ENCODE data around the gene TBX4.

TBX4 gene

DNA sequence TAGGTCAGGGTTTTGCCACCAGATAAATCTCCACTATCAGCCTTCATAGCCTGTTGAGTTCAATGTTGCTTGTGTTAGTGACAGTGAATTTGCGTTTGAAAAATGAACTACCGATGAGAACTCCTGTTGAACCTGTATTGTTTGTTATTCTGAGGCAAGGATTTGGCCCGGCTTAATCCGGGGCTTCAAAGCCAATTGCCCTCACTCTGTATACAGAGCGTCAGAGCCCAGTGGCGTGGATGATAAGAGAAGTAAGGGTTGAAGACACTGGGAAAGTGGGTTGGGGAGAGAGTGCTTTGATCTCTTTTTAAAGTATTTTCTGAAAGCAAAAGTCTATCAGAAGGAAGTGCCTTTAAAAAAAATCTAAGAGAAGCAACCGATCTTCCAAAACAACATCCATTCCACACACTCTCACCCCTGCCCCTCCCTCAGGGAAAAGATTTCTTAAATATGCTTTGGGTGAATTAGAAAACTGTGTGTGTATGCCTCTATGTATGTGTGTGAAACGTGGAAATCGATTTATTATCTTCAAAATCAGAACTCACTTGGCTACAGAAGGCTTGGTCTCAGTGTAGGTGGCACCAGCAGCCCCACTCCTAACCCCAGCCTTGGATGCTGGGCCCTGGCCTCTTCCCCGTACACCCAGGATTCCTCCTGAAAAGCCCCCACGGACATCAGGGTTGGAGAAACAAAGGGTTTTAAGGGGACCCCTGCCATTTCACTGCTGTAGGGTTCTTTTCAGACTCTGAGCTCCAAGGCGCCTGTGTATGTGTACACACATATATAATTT is 8.8 kb downstream of the TBX4 start:
- POLR2A ChIA-PET: no interaction called here
- DNase-seq (ENCODE audit: extremely low spot score): no peak
- TF ChIP-seq L3MBTL2 (conservative IDR thresholded peaks at IDR 0.05): no peak
- TF ChIP-seq SP1 (IDR thresholded peaks at IDR 0.05): no peak
- TF ChIP-seq, protein P1, sequence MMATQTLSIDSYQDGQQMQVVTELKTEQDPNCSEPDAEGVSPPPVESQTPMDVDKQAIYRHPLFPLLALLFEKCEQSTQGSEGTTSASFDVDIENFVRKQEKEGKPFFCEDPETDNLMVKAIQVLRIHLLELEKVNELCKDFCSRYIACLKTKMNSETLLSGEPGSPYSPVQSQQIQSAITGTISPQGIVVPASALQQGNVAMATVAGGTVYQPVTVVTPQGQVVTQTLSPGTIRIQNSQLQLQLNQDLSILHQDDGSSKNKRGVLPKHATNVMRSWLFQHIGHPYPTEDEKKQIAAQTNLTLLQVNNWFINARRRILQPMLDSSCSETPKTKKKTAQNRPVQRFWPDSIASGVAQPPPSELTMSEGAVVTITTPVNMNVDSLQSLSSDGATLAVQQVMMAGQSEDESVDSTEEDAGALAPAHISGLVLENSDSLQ (IDR thresholded peaks at IDR 0.05): no peak
- TF ChIP-seq HDGF (IDR thresholded peaks at IDR 0.05; ENCODE audit: borderline replicate concordance): no peak
- no peak for TF ChIP-seq ZNF384 (IDR thresholded peaks at IDR 0.05)
- TF ChIP-seq NFRKB (IDR thresholded peaks at IDR 0.05): no peak
- TF ChIP-seq LEF1 (IDR thresholded peaks at IDR 0.05; ENCODE audit: borderline replicate concordance): no peak
- no peak for TF ChIP-seq BHLHE40 (IDR thresholded peaks at IDR 0.05; ENCODE audit: borderline replicate concordance)
- no peak for TF ChIP-seq SUZ12 (IDR thresholded peaks at IDR 0.05)
- TF ChIP-seq FOXA1 (IDR thresholded peaks at IDR 0.05): no peak
- CTCF ChIA-PET: interaction anchor here (1.1 kb wide), 1 partner anchor 36 kb away, joined by 3 read pairs; no protein-coding TSS in a partner anchor

DNA sequence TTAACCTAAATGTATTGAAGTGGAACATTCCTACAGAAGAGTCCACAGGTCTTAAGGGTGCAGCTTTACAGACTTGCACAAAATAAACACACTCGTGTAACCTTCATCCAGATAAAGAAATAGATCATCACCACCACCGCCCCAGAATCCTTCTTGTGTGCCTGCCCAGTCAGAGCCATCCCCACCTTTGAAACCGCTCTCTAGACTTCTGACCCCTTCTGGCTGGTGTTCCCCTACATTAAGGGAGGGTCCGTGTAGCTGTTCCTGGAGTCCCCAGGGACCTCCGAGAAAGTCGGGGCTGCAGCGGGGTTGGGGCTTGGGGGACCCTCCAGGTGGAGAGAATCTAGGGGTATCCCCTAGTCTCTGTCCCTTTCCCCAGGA is 9.4 kb downstream of the TBX4 start:
- TF ChIP-seq, protein P1 (IDR thresholded peaks at IDR 0.05): no peak
- TF ChIP-seq ELF4 (IDR thresholded peaks at IDR 0.05): no peak
- DNase-seq (ENCODE audit: extremely low spot score): no peak
- POLR2A ChIA-PET: no interaction called here
- CTCF ChIA-PET: no interaction called here

DNA sequence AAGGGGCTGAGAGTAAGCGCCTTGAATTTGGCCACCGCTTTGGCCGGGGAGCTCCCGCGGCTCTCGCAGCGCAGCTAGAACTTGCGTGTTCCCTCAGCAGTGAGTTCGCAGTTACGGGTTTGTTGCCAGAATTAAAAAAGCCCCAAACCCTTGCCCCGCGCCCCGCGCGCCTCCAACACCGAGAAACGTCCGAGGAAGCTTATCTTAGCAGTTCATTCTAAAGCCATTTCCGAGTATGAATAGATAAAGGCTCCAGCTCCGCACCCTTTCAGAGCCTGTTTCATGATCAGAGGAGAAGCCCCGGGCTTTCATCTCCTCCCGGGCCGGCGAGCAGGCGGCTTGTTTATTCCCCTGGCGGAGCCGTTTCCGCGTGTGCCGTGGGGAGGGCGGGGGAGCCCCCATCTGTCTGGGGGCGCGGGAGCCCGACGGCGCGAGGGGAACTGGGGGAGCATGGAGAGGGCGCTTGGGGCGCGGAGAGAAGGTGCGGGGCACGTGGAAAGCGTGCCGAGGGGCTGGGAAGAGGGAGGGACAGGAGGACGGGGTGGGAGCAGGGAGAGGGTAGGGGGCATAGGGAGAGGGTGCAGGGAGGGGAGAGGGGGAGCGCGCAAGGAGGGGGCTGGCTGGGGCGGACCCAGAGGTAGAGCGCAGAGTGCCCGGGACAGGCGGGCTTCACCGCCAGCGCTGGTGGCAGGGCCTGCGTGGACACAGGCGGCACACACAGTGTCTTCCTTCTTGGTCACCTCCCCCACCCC is 9.9 kb downstream of the TBX4 start:
- CTCF ChIA-PET: no interaction called here
- TF ChIP-seq NFRKB (IDR thresholded peaks at IDR 0.05) (no peak), HDGF (IDR thresholded peaks at IDR 0.05; ENCODE audit: borderline replicate concordance) (no peak), FOXM1 (IDR thresholded peaks at IDR 0.05; ENCODE audit: borderline replicate concordance) (no peak), SUZ12 (IDR thresholded peaks at IDR 0.05) (no peak), CTBP1 (IDR thresholded peaks at IDR 0.05; ENCODE audit: borderline replicate concordance) (no peak), ARNT (IDR thresholded peaks at IDR 0.05) (no peak), TARDBP (IDR thresholded peaks at IDR 0.05) (no peak)
- TF ChIP-seq, protein P1 (IDR thresholded peaks at IDR 0.05): no peak
- DNase-seq (ENCODE audit: extremely low spot score): no peak
- POLR2A ChIA-PET: no interaction called here

DNA sequence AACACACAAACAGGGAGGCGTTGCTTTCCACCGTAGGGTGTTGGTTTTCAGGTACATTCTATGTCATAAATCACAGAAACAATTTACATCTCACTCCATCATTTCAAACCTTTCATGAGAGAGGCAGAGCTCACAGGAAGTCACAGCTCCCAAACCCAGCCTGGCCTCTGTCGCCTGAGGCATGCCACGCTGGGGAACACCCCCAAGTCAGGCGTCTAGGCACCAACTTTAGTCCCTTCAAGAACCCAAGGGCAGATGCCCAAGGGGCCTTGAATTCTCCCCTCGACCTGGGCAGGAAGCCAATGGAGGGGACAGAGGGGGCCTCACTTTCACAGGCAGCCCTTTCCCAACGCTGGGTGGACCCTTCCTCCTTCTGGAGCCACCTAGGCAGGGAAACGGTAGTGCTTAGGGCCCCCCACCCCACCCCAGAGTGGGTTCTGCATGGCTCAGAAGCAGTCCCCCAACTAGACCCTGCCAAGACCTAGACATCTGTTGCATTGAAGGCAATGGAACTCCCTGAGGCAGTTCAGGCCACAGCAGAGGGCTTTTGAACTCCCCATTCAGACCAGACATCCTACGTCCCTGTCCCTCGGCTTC is 10.6 kb downstream of the TBX4 start:
- ChIA-PET CTCF (no interaction called here), POLR2A (no interaction called here)
- no peak for DNase-seq (ENCODE audit: extremely low spot score)
- TF ChIP-seq HDGF (IDR thresholded peaks at IDR 0.05; ENCODE audit: borderline replicate concordance) (no peak), FOXA1 (IDR thresholded peaks at IDR 0.05) (no peak), ARNT (IDR thresholded peaks at IDR 0.05) (no peak), SP1 (IDR thresholded peaks at IDR 0.05) (no peak), LEF1 (IDR thresholded peaks at IDR 0.05; ENCODE audit: borderline replicate concordance) (no peak)
- TF ChIP-seq, protein P1 (IDR thresholded peaks at IDR 0.05): no peak

DNA sequence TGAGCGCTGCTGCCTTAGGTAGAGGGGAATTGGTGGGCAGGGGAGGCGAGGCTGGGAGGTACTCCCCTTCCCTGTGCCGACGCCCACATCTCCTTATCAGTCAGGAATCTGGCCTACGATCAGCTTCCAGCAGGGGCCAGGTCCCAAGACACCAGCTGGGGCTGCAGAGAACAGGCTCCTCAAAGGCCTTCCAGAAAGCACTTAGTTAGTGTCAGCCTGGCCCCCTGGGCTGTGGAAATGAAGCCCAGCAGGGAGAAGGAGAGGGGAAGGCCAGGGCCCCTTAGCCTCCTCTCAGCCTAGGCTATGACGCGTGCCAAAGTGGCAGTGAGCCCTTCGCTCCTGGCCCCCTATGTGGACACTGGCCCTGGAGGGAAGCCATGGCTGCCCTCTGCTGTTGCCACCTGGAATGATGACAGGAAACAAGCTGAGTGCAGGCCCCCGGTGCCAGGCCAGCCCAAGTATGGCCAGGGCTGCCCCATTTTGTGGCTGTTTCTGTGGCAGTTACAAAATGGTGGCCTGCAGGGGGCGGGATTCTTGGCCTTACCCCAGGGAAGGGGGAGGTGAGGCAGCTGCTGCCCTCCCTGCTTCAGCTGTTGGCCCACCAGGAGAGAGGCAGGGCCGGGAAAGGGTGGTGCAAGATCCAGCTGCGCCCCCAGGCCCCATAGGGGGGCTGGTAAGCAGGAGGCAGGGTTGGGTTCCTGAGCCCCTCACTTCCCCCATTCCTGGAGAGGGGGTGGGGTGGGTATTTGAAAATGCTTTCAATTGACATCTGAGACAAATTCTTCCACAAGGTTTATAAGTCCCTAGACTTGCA is 11.3 kb downstream of the TBX4 start:
- ChIA-PET POLR2A (interaction anchor here (1.4 to 1.7 kb wide), 2 partner anchors 16 to 32 kb away, joined by 3 to 5 read pairs; no protein-coding TSS in a partner anchor), CTCF (interaction anchor here (0.6 kb wide), 1 partner anchor 32 kb away, joined by 3 read pairs; no protein-coding TSS in a partner anchor)
- TF ChIP-seq LEF1 (IDR thresholded peaks at IDR 0.05; ENCODE audit: borderline replicate concordance): no peak
- no peak for TF ChIP-seq SUZ12 (IDR thresholded peaks at IDR 0.05)
- TF ChIP-seq FOXK2 (IDR thresholded peaks at IDR 0.05): no peak
- no peak for TF ChIP-seq ELF4 (IDR thresholded peaks at IDR 0.05)
- no peak for TF ChIP-seq BHLHE40 (IDR thresholded peaks at IDR 0.05; ENCODE audit: borderline replicate concordance)
- no peak for TF ChIP-seq ZNF384 (IDR thresholded peaks at IDR 0.05)
- no peak for TF ChIP-seq FOXM1 (IDR thresholded peaks at IDR 0.05; ENCODE audit: borderline replicate concordance)
- TF ChIP-seq, protein P1 (IDR thresholded peaks at IDR 0.05): no peak
- no peak for TF ChIP-seq SP1 (IDR thresholded peaks at IDR 0.05)
- TF ChIP-seq NFRKB (IDR thresholded peaks at IDR 0.05): no peak
- no peak for DNase-seq (ENCODE audit: extremely low spot score)
